ENCODE results near the gene BCL6.

GRCh38 chr3:187737368-187738070, 7.7 kb downstream of the BCL6 start:
- TF ChIP-seq CTCF (optimal IDR thresholded peaks at IDR 0.05 in 1 of 3, IDR thresholded peaks at IDR 0.05 in 1 of 3, conservative IDR thresholded peaks at IDR 0.05 in 1 of 3; ENCODE audit: extremely low read depth in 1 of 3, insufficient read depth in 2 of 3, low read length in 3 of 3) (peak in 1 of 3 experiments; percentile 8), EZH2 (IDR thresholded peaks at IDR 0.05; ENCODE audit: low read length) (no peak)
